T-helper 22 cell (primary cell): ENCODE data around the gene TRAPPC11.
"Not testable (repeated sequence)": the region's sequence is repeated elsewhere in the genome, so short reads cannot be mapped to it uniquely, and the experiment has no call there.

Experiments
- DNase-seq: peaks from one replicate; pipeline ENCODE4 v3.0.0-alpha.2; 2020; ENCODE audit warnings: low read depth

Gene TRAPPC11

GRCh38 chr4:183721207-183722081, 62.4 kb downstream of the TRAPPC11 start:
- DNase-seq = no peak

GRCh38 chr4:183722731-183723560, 63.9 kb downstream of the TRAPPC11 start:
- peak; percentile 8 for DNase-seq

- DNase-seq = no peak
Measured at GRCh38 chr4:183723561-183724228, 64.6 kb downstream of the TRAPPC11 start.

GRCh38 chr4:183725585-183725984, 66.5 kb downstream of the TRAPPC11 start:
- not testable (repeated sequence) for DNase-seq

GRCh38 chr4:183727482-183727881, 68.4 kb downstream of the TRAPPC11 start:
- no peak for DNase-seq

- no peak for DNase-seq
Measured at GRCh38 chr4:183728223-183729068, 69.4 kb downstream of the TRAPPC11 start.

DNA sequence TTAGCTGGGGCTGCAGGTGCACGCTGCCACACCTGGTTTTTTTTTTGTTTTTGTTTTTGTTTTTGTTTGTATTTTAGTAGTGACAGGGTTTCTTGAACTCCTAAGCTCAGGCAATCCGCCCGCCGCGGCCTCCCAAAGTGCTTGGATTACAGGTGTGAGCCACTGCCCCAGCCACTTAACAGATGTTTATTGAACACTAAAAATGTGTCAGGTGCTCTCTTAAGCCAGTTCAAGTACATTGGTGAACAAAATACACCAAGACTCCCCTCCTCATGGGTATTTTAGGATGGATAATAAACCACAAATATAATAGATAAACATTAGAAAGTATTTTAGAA, 69.9 kb downstream of the TRAPPC11 start:
- DNase-seq = no peak

DNA sequence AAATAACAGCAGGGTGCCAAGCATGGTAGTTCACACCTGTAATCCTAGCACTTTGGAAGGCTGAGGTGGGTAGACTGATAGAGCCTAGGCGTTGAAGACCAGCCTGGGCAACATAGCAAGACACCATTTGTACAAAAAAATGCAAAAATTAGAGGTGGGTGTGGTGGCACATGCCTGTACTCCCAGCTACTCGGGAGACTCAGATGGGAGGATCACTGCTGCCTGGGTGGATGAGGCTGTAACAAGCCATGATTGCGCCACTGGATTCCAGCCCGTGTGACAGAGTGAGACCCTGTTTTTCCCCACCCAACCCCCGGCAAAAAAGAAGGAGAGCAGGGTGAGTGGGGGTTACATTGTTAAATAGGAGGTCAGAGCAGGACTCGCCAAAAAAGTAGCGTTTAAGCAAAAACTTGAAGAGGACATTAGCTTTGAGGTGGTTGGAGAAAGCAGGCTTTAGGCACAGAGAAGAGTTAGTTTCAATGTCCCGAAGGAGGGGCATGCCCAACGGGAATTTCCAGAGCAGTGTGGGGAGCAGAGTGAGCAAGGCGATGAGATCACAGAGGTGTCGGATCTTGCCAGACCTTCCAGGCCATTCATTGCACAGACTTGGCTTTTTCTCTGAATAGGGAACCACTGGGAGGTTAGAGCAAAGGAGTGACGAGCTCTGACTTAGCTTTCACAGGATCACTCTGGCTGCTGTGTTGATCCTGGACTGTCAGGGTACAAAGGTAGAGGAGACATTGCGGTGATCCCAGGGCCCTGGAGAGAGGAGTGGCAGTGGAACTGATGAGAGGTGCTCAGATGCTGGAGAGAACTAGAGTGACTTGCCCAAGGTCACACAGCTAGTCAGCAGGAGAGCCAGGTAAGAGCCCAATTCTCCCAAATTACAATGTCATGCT, 70.6 kb downstream of the TRAPPC11 start:
- no peak for DNase-seq

- DNase-seq = no peak
Measured at GRCh38 chr4:183732296-183732695, 73.2 kb downstream of the TRAPPC11 start.

DNA sequence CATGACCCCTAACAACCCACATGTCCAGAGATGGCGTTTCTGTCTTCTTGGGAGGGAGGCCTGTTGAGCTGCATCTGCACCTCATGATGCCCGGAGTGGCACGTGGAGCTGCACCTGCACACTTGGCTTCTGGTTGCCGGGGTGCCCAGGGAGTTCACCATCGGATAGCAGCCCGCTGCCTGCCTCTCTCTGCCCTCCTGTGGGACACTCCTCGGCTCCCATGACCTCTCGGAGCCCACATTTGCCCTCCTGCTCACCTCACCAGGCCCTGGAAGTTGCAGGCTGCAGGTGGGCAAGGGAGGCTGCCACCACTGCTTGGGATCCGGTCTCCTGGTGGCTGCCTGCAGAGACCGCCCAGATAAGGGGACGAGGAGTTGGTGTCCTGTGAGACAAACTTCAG, 74.1 kb downstream of the TRAPPC11 start:
- no peak for DNase-seq

GRCh38 chr4:183738081-183738673, 79.1 kb downstream of the TRAPPC11 start:
- no peak for DNase-seq

GRCh38 chr4:183738961-183739360, 79.9 kb downstream of the TRAPPC11 start:
- DNase-seq = no peak

DNA sequence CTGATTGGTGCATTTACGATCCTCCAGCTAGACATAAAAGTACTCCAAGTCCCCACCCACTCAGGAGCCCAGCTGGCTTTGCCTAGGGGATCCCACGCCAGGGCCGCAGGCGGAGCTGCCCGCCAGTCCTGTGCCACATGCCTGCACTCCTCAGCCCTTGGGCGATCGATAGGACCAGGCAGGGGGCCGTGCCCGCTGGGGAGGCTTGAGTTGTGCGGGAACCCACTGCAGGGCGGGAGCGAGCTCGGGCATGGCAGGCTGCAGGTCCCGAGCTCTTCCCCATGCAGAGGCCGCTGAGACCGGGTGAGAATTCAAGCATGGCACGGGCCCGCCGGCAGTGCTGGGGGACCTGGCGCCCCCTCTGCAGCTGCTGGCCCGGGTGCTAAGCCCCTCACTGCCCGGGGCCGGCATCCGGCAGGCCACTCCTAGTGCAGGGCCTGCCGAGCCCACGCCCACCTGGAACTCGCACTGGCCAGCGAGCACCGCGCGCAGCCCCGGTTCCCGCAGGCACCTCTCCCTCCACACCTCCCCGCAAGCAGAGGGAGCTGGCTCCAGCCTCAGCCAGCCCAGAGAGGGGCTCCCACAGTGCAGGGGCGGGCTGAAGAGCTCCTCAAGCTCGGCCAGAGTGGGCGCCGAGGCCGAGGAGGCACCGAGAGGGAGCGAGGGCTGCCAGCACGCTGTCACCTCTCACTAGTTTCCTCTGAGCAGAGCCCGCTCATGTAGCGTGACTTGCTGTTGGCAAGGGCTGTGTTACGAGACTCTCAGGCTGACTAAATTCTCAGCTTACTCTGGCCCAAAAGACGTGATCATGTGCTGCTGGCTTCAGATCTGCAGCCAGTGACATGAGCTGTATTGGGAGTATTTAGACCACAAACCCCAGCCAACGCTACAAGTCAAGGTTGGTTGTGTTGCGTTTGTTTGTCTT, 87.5 kb downstream of the TRAPPC11 start:
- no peak for DNase-seq

GRCh38 chr4:183747380-183747779, 88.3 kb downstream of the TRAPPC11 start:
- no peak for DNase-seq

DNA sequence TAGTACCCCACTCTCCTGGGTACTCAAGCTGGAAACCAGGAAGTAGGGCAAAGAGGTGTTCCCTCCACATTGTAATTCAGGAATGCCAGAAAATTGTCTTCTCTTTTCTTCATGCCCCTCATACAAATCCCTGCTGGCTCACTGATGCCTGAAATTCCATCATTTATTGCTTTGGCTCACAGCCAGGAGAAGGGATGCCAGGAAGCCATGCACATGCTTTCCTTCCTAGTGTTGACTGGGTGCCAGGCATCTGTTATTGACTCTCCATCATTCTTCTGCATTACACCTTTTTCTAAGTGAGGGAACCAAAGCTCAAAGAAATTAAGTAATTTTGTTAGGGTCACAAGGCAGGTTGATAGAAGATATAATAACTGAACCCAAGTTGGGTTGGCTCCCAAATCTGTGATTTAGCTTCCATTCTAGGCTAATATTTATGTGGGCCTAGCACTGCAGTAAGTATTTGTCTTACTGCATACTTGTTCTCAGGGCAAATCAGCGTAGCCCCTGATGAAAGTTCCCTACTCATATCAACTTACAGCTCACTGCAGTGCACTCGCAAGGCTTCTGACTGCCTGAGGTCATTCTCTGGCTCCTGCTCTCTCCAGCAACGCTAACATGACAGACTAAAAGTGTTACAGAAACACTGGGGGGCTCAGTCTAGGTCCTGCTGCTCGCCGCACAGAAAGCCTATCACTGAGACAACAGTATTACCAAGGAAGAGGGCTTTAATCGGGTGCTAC, 89.0 kb downstream of the TRAPPC11 start:
- no peak for DNase-seq

- no peak for DNase-seq
Measured at GRCh38 chr4:183751106-183751505, 92.0 kb downstream of the TRAPPC11 start.

DNA sequence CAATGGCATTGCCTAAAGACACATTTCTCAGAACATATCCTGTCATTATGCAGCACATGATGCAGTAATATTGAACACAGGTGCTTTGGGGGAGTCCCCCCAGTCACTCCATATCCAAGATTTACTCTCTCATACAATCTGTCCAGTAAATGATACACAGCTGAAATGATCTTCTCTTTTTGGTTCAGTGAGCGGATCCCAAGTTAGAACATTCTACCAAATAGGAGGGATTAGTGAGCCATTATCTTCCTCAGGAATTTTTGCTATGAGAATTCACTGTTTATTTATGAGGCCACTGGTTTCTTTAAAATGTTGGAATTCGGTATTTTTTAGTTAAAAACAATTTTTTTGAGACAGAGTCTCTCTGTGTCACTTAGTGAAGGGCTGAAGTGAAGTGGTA, 96.5 kb downstream of the TRAPPC11 start:
- no peak for DNase-seq

GRCh38 chr4:183757060-183757459, 98.0 kb downstream of the TRAPPC11 start:
- DNase-seq = no peak
